HG03354 (cell line): ENCODE data around the gene SSPN.
A peak's percentile ranks its signal among the peaks of the same experiment; 100 is the strongest.

Experiments used
- ATAC-seq: cut with Tn5 transposase; IDR thresholded peaks from one replicate; pipeline ENCODE4 v1.9.1; 2021; ENCODE audit warnings: mild to moderate bottlenecking; ENCODE audit not compliant: unreplicated experiment, poor library complexity, severe bottlenecking

SSPN gene

GRCh38 chr12:26251600-26251999 is 56.2 kb downstream of the SSPN start:
- no peak for ATAC-seq

- no peak for ATAC-seq
Observed at GRCh38 chr12:26252946-26253345, 57.6 kb downstream of the SSPN start.

GRCh38 chr12:26255893-26256645 is 60.7 kb downstream of the SSPN start:
- no peak for ATAC-seq

GRCh38 chr12:26264215-26264838 is 69.0 kb downstream of the SSPN start:
- no peak for ATAC-seq

GRCh38 chr12:26265606-26266005 is 70.2 kb downstream of the SSPN start:
- no peak for ATAC-seq

GRCh38 chr12:26266881-26267280 is 71.5 kb downstream of the SSPN start:
- no peak for ATAC-seq

GRCh38 chr12:26268841-26269561 is 73.6 kb downstream of the SSPN start:
- no peak for ATAC-seq

GRCh38 chr12:26269562-26270284 is 74.3 kb downstream of the SSPN start:
- no peak for ATAC-seq

GRCh38 chr12:26271024-26271423 is 75.7 kb downstream of the SSPN start:
- ATAC-seq, result no peak

- ATAC-seq, result no peak
Observed at GRCh38 chr12:26271889-26272492, 76.6 kb downstream of the SSPN start.

GRCh38 chr12:26272851-26273250 is 77.5 kb downstream of the SSPN start:
- ATAC-seq, result no peak

GRCh38 chr12:26273811-26274210 is 78.4 kb downstream of the SSPN start:
- ATAC-seq, result no peak

GRCh38 chr12:26274441-26275312 is 79.3 kb downstream of the SSPN start:
- peak; percentile 96 for ATAC-seq

GRCh38 chr12:26275313-26276131 is 80.1 kb downstream of the SSPN start:
- no peak for ATAC-seq

GRCh38 chr12:26276709-26277108 is 81.3 kb downstream of the SSPN start:
- no peak for ATAC-seq

GRCh38 chr12:26277506-26278246 is 82.3 kb downstream of the SSPN start:
- ATAC-seq, result no peak

GRCh38 chr12:26278266-26278665 is 82.9 kb downstream of the SSPN start:
- no peak for ATAC-seq
